BE2C (cell line): ENCODE results near the gene SLC1A7.
A peak's percentile ranks its signal among the peaks of the same experiment; 100 is the strongest.

Source experiments
- DNase-seq: peaks from one replicate; pipeline ENCODE4 v3.0.0-alpha.2; 2020
- H3K27me3 ChIP-seq: fragments of 250-450 bp; sonication (Bioruptor Pico); 2 replicates; pipeline ENCODE4 v1.5.1; 2020; ENCODE audit warnings: mild to moderate bottlenecking
- H3K36me3 ChIP-seq: fragments of 250-450 bp; sonication (Bioruptor Pico); 2 replicates; pipeline ENCODE4 v1.5.1; 2020; ENCODE audit warnings: mild to moderate bottlenecking
- H3K4me1 ChIP-seq: fragments of 250-450 bp; sonication (Bioruptor Pico); 2 replicates; pipeline ENCODE4 v1.5.1; 2020
- H3K4me3 ChIP-seq: 2 replicates; pipeline ENCODE4 v1.5.1; 2011; ENCODE audit warnings: low read depth, low read length
- H3K9me3 ChIP-seq: fragments of 250-450 bp; sonication (Bioruptor Pico); 2 replicates; pipeline ENCODE4 v1.5.1; 2020
- CTCF ChIP-seq: IDR thresholded peaks from 2 replicates; pipeline ENCODE4 v1.5.1; 2012; ENCODE audit warnings: mild to moderate bottlenecking, low read depth, low read length

SLC1A7 gene

GRCh38 chr1:53145619-53145941 lies 3.1 kb upstream of the SLC1A7 start:
- TF ChIP-seq CTCF: no peak

GRCh38 chr1:53145051-53145600 lies 2.7 kb upstream of the SLC1A7 start:
- no peak for TF ChIP-seq CTCF
- Histone ChIP-seq H3K36me3 (no peaks in the 10 kb centered on the region), H3K27me3 (no peaks in the 10 kb centered on the region), H3K9me3 (no peaks in the 10 kb centered on the region), H3K4me1 (peaks cover 6% of the 10 kb centered on the region; the same call in 1 of the 2 replicates), H3K4me3 (no peak overlapping the region)
- no peak for DNase-seq

More at GRCh38 chr1:53145619-53145941, 3.1 kb upstream of the SLC1A7 start:
- Histone ChIP-seq H3K4me1 (peaks cover 6% of the 10 kb centered on the region; the same call in 1 of the 2 replicates), H3K27me3 (no peaks in the 10 kb centered on the region), H3K36me3 (no peaks in the 10 kb centered on the region), H3K9me3 (no peaks in the 10 kb centered on the region), H3K4me3 (no peak overlapping the region)
- DNase-seq: no peak

GRCh38 chr1:53144201-53144600 lies 1.8 kb upstream of the SLC1A7 start:
- DNase-seq: no peak
- TF ChIP-seq CTCF: no peak
- H3K4me1 ChIP-seq: peaks cover 6% of the 10 kb centered on the region; the same call in 1 of the 2 replicates

GRCh38 chr1:53143527-53143926 lies 1.1 kb upstream of the SLC1A7 start:
- no peak for TF ChIP-seq CTCF
- H3K4me1 ChIP-seq: peaks cover 6% of the 10 kb centered on the region; the same call in 1 of the 2 replicates
- DNase-seq: peak; percentile 32
- H3K9me3 ChIP-seq: no peaks in the 10 kb centered on the region
- no peak overlapping the region for H3K4me3 ChIP-seq
- H3K36me3 ChIP-seq: no peaks in the 10 kb centered on the region
- no peaks in the 10 kb centered on the region for H3K27me3 ChIP-seq

More at GRCh38 chr1:53144201-53144600, 1.8 kb upstream of the SLC1A7 start:
- Histone ChIP-seq H3K36me3 (no peaks in the 10 kb centered on the region), H3K4me3 (no peak overlapping the region), H3K27me3 (no peaks in the 10 kb centered on the region), H3K9me3 (no peaks in the 10 kb centered on the region)

GRCh38 chr1:53141487-53142055 lies 867 bp downstream of the SLC1A7 start:
- peaks cover 4% of the 10 kb centered on the region; the same call in 1 of the 2 replicates for H3K4me1 ChIP-seq
- TF ChIP-seq CTCF: no peak
- no peak overlapping the region for H3K4me3 ChIP-seq
- no peaks in the 10 kb centered on the region for H3K36me3 ChIP-seq
- H3K9me3 ChIP-seq: no peaks in the 10 kb centered on the region
- no peaks in the 10 kb centered on the region for H3K27me3 ChIP-seq
- DNase-seq: no peak

- no peaks in the 10 kb centered on the region for H3K9me3 ChIP-seq
- H3K4me3 ChIP-seq: no peak overlapping the region
- no peaks in the 10 kb centered on the region for H3K36me3 ChIP-seq
- H3K4me1 ChIP-seq: no peaks in the 10 kb centered on the region
- DNase-seq: no peak
- no peaks in the 10 kb centered on the region for H3K27me3 ChIP-seq
- TF ChIP-seq CTCF: no peak
Measured at GRCh38 chr1:53140451-53140850, 2.0 kb downstream of the SLC1A7 start.
